Heart left ventricle (tissue), 13 donors: ENCODE measurements around the gene IGHMBP2.

Experiments used
- POLR2A ChIP-seq, 2 donors: fragments of 450-650 bp; IDR thresholded peaks; one replicate each; pipeline ENCODE4 v1.6.1; 2017; ENCODE audit warnings: antibody characterized with exemption in 2 of 2, mild to moderate bottlenecking in 2 of 2, moderate library complexity in 2 of 2
- TF ChIP-seq, protein P1 (sequence below), 12 donors: fragments of 200-600 bp; sonication (generic) in 4 of 12; IDR thresholded peaks; one replicate each; pipeline versions ENCODE4 v1.5.0 to v1.8.0; 2018 to 2022; ENCODE audit warnings: antibody characterized with exemption in 12 of 12, mild to moderate bottlenecking in 5 of 12
- donor health status: ischemic (EF 13 %, LVEDD 7.1; RV severe dilation, severe dysfunction).
- donor health status: DM: no; HTN: yes; CAD: no.
- donor health status: DM: no; HTN: no; CAD: no.
- donor health status: ischemic (EF 25% LVEDD 6.9; RV normal size, moderate dysfunction).
- donor health status: ischemic (EF 25% LVEDD 5.7; RV mildly dilated, moderate dysfunction).
- donor health status: ischemic (EF 35%, LVEDD 5.7; RV mildly dilated, moderate dysfunction).
- donor health status: nonischemic (EF 11% LVEDD 7.7; RV severe dilation, severe dysfunction).
- donor health status: DM: yes; HTN: yes; CAD: no.
- donor health status: PGD.
- donor health status: ischemic (EF 29% LVEDD 5.4; RV normal size, mild dysfunction).
- donor health status: nonischemic (EF 23%, LVEDD 6.1; RV moderate dilation, normal function).

DNA sequence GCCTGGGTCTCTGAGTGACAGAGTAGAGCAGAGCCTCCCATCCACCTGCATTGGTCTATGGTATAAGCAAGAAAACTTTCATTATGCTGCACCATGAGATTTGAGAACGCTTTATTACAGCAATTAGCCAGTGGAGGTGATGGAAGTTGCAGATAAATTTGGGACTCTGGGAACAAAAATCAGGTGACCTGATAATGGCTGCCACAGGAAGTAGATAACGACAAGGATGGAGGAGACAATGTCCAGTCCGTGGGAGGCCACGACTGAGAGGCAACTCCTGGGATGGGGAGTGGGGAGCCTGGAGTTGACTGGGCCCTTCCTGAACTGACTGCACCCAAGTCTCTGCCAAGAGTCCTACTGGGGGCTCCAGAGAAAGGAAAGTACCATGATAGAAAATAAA lies 72.4 kb downstream of the IGHMBP2 start:
- TF ChIP-seq, protein P1, sequence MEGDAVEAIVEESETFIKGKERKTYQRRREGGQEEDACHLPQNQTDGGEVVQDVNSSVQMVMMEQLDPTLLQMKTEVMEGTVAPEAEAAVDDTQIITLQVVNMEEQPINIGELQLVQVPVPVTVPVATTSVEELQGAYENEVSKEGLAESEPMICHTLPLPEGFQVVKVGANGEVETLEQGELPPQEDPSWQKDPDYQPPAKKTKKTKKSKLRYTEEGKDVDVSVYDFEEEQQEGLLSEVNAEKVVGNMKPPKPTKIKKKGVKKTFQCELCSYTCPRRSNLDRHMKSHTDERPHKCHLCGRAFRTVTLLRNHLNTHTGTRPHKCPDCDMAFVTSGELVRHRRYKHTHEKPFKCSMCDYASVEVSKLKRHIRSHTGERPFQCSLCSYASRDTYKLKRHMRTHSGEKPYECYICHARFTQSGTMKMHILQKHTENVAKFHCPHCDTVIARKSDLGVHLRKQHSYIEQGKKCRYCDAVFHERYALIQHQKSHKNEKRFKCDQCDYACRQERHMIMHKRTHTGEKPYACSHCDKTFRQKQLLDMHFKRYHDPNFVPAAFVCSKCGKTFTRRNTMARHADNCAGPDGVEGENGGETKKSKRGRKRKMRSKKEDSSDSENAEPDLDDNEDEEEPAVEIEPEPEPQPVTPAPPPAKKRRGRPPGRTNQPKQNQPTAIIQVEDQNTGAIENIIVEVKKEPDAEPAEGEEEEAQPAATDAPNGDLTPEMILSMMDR (IDR thresholded peaks at IDR 0.05) = no peak
- TF ChIP-seq POLR2A (IDR thresholded peaks at IDR 0.05) = no peak
